NCI-H1436 (cell line): Measurements from ENCODE around the gene ZCCHC14.

Experiments
- DNase-seq: peaks from one replicate; lab custom pipeline; 2025; lab: John Stamatoyannopoulos, UW

ZCCHC14 gene

GRCh38 chr16:87361916-87362619 is 130.8 kb downstream of the ZCCHC14 start:
- DNase-seq = no peak

GRCh38 chr16:87360862-87361610 is 131.8 kb downstream of the ZCCHC14 start:
- no peak for DNase-seq

GRCh38 chr16:87359121-87359520 is 133.7 kb downstream of the ZCCHC14 start:
- DNase-seq = no peak

- DNase-seq = no peak
Observed at GRCh38 chr16:87358696-87359095, 134.1 kb downstream of the ZCCHC14 start.

DNA sequence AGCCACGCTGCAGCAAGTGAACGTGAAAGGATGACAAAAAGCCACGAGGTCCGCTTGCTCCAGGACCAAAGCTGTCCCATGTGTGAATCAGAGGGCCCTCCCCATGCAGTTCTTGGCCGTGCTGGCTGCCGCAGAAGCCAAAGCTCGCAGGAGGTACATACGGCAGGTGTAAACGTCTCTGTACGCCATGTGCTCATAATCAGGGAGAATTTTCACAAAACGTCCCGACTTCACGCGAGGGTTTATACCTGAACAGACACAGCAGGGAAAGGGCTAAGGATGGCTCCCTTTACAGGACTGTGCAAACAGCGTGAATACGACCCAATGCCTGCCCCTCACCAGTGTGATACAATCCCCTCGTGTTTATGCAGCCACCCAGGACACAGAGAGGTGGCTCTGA is 134.6 kb downstream of the ZCCHC14 start:
- no peak for DNase-seq

DNA sequence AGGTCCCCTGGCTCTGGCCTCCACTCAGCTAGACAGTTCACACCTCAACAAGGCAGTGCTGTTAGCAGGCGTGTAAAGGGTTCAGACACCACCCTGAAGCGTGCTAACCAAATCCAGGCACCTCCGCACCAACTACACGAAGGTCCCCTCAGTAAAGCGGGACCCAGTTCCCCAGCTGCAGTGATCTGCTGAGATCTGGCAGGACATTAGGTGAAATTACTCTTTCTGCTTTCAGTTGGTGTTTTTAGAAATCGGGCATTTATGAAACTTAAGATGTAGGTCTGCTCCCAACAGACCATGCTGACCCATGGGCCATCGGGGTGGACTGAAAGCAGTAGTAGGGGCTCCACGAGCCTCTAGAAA is 136.4 kb downstream of the ZCCHC14 start:
- no peak for DNase-seq
